PC-9 (cell line): ENCODE data around the gene PDE4B.

ENCODE experiments used
- CTCF ChIP-seq: fragments of 200-600 bp; sonication (generic); conservative IDR thresholded peaks from 2 replicates; pipeline ENCODE4 v1.6.1; 2017; ENCODE audit warnings: mixed run types, antibody characterized with exemption, mild to moderate bottlenecking, moderate library complexity
- EZH2 ChIP-seq: fragments of 200-600 bp; sonication (generic); IDR thresholded peaks from 2 replicates; pipeline ENCODE4 v1.8.0; 2017; ENCODE audit warnings: antibody characterized with exemption, low read depth

- no peak for TF ChIP-seq CTCF
- TF ChIP-seq EZH2, result no peak
These were observed 28.7 kb downstream of the PDE4B start for GRCh38 chr1:65821386-65821785.
